Measurements from ENCODE around the gene ZSCAN21.

DNA sequence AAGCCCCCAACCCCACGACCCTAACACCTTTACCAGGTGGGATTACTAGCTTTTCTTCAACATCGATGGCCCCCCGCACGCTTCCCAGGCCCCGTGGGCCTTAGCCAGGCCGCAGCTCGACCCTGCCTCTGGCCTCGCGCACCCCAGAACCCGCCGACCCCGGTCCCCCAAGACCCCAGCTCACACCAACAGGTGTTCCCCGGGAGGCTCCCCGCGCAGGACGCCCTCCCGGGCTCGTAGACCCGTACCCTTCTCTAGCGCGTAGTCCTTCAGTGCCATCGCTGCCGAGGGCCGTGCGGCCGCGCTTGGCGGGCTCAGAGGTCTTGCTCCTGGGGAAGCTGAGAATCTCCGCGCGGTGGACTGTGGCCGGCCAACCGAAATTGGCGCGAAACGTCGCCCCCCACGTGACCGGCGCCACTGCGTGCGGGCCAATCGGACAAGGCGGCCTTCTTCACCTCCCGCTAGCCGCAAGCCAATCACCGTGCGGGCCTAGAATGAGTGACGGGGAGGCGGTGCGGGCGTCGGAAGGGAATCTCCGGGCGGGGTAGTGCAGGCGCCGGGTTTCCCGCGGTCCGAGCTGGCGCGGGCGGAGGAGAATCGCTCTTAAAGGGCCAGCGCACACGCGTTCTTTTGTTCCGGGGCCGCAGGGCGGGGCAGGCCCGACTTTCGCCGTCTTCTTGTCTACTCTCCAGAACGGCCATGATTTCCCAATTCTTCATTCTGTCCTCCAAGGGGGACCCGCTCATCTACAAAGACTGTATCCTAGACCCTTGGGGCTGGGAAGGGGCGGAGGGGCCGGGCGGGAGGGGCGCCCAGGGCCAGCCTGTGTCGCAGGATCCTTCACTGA lies 51.7 kb downstream of the ZSCAN21 start, which contains the start of the genes AP4M1 and MCM7:
- no peak for TF ChIP-seq POLR2A (IDR thresholded peaks at IDR 0.05; ENCODE audit: low read length)
- TF ChIP-seq CTCF (IDR thresholded peaks at IDR 0.05) = no peak
- no peak for TF ChIP-seq SREBF2 (IDR thresholded peaks at IDR 0.05)
- TF ChIP-seq, protein P1, sequence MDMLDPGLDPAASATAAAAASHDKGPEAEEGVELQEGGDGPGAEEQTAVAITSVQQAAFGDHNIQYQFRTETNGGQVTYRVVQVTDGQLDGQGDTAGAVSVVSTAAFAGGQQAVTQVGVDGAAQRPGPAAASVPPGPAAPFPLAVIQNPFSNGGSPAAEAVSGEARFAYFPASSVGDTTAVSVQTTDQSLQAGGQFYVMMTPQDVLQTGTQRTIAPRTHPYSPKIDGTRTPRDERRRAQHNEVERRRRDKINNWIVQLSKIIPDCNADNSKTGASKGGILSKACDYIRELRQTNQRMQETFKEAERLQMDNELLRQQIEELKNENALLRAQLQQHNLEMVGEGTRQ (IDR thresholded peaks at IDR 0.05) = peak; percentile 98
- TF ChIP-seq RAD21 (conservative IDR thresholded peaks at IDR 0.05 in 1 of 2, IDR thresholded peaks at IDR 0.05 in 1 of 2) = no peak
- TF ChIP-seq CHD4 (IDR thresholded peaks at IDR 0.05; ENCODE audit: borderline replicate concordance) = no peak
- TF ChIP-seq, protein P2, sequence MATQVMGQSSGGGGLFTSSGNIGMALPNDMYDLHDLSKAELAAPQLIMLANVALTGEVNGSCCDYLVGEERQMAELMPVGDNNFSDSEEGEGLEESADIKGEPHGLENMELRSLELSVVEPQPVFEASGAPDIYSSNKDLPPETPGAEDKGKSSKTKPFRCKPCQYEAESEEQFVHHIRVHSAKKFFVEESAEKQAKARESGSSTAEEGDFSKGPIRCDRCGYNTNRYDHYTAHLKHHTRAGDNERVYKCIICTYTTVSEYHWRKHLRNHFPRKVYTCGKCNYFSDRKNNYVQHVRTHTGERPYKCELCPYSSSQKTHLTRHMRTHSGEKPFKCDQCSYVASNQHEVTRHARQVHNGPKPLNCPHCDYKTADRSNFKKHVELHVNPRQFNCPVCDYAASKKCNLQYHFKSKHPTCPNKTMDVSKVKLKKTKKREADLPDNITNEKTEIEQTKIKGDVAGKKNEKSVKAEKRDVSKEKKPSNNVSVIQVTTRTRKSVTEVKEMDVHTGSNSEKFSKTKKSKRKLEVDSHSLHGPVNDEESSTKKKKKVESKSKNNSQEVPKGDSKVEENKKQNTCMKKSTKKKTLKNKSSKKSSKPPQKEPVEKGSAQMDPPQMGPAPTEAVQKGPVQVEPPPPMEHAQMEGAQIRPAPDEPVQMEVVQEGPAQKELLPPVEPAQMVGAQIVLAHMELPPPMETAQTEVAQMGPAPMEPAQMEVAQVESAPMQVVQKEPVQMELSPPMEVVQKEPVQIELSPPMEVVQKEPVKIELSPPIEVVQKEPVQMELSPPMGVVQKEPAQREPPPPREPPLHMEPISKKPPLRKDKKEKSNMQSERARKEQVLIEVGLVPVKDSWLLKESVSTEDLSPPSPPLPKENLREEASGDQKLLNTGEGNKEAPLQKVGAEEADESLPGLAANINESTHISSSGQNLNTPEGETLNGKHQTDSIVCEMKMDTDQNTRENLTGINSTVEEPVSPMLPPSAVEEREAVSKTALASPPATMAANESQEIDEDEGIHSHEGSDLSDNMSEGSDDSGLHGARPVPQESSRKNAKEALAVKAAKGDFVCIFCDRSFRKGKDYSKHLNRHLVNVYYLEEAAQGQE (IDR thresholded peaks at IDR 0.05) = no peak
- peak; percentile 52 to 84; a peak in 4 of 5 replicates for TF ChIP-seq JUN (IDR thresholded peaks at IDR 0.05)
- TF ChIP-seq ZNF302 (CRISPR knock-in tag; IDR thresholded peaks at IDR 0.05) = no peak
